Chondrocyte (in vitro differentiated cells): ENCODE results near the gene SLC25A21. TPM values are rescaled to one million over a fixed set of nuclear protein-coding genes. Genes with fewer than 3 reads are reported as not detected.

Experiments
- DNase-seq: peaks from one replicate; pipeline ENCODE4 v3.0.0; 2021; ENCODE audit warnings: mixed read lengths, low spot score
- H3K27ac Mint-ChIP-seq: one replicate; pipeline ENCODE4 v1.8.0; 2021; ENCODE audit warnings: mild to moderate bottlenecking, moderate library complexity, mixed read lengths; ENCODE audit not compliant: unreplicated experiment
- H3K27me3 Mint-ChIP-seq: 2 replicates; pipeline ENCODE4 v1.8.0; 2021; ENCODE audit warnings: low read depth, mixed read lengths
- H3K36me3 Mint-ChIP-seq: 2 replicates; pipeline ENCODE4 v1.8.0; 2021; ENCODE audit warnings: low read depth, mixed read lengths
- H3K4me1 Mint-ChIP-seq: 2 replicates; pipeline ENCODE4 v1.8.0; 2021; ENCODE audit warnings: low read depth, mild to moderate bottlenecking, mixed read lengths
- H3K4me3 Mint-ChIP-seq: one replicate; pipeline ENCODE4 v1.8.0; 2021; ENCODE audit warnings: mild to moderate bottlenecking, moderate library complexity, mixed read lengths; ENCODE audit not compliant: unreplicated experiment
- H3K9me3 Mint-ChIP-seq: 2 replicates; pipeline ENCODE4 v1.8.0; 2021; ENCODE audit warnings: low read depth, mixed read lengths
- total RNA-seq: library from RNA; stranded (reverse); gene quantifications from 3 replicates; pipeline ENCODE4 v1.2.1, GENCODE V29; 2021
- TF ChIP-seq, protein P1 (sequence below): fragments of 200-600 bp; sonication (generic); IDR thresholded peaks from 2 replicates; pipeline ENCODE4 v1.5.0; 2021; ENCODE audit warnings: antibody characterized with exemption, mild to moderate bottlenecking, moderate library complexity

SLC25A21 gene
- total RNA-seq, 1 donor from 2014 or later, result 0.22 TPM

DNA sequence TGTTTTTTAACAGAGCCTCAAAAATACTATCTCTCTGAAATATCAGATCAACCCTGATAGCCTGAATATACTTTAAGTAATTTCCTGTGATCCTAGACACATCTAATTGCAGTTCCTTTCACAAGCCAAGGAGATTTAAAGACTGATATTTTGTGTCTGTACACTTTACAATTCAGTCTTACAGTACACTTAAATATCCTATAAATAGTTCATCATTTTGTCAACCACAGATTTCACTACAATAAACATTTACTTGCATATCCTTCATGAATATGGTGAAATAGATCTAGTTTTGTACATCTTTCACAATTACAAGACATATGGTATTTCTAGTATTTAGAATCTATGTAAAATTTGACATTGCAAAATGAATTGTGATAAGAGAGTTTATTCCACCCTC lies 349.7 kb downstream of the SLC25A21 start:
- Mint-ChIP-seq H3K36me3 (no peaks in the 10 kb centered on the region), H3K4me3 (no peak overlapping the region), H3K27ac (no peak overlapping the region), H3K9me3 (no peaks in the 10 kb centered on the region), H3K27me3 (peaks cover 7% of the 10 kb centered on the region), H3K4me1 (no peaks in the 10 kb centered on the region)
- TF ChIP-seq, protein P1, sequence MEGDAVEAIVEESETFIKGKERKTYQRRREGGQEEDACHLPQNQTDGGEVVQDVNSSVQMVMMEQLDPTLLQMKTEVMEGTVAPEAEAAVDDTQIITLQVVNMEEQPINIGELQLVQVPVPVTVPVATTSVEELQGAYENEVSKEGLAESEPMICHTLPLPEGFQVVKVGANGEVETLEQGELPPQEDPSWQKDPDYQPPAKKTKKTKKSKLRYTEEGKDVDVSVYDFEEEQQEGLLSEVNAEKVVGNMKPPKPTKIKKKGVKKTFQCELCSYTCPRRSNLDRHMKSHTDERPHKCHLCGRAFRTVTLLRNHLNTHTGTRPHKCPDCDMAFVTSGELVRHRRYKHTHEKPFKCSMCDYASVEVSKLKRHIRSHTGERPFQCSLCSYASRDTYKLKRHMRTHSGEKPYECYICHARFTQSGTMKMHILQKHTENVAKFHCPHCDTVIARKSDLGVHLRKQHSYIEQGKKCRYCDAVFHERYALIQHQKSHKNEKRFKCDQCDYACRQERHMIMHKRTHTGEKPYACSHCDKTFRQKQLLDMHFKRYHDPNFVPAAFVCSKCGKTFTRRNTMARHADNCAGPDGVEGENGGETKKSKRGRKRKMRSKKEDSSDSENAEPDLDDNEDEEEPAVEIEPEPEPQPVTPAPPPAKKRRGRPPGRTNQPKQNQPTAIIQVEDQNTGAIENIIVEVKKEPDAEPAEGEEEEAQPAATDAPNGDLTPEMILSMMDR, result no peak
- DNase-seq, result no peak

DNA sequence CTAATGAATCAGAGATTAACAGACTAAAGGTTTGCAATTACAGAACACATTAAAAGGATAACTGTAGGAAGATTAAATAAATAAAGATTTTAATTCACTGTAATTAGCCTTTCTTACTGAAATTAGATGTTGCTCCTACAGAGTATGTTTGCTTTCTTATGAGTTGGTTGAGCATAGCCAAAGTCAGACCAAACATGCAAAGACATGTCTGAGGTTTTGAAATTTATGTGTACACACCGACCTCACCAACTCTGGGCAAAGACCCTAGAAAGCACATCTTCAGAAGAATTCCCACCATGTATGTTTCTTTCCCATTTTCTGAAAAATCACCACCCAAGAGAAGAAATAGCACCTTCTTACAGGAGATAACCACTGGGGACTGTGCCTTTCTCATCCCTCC lies 351.5 kb downstream of the SLC25A21 start:
- H3K9me3 Mint-ChIP-seq, result no peaks in the 10 kb centered on the region
- H3K27me3 Mint-ChIP-seq, result peaks cover 7% of the 10 kb centered on the region
- no peak overlapping the region for H3K27ac Mint-ChIP-seq
- H3K36me3 Mint-ChIP-seq, result no peaks in the 10 kb centered on the region
- no peak for DNase-seq
- TF ChIP-seq, protein P1, result no peak
- no peaks in the 10 kb centered on the region for H3K4me1 Mint-ChIP-seq
- H3K4me3 Mint-ChIP-seq, result no peak overlapping the region

DNA sequence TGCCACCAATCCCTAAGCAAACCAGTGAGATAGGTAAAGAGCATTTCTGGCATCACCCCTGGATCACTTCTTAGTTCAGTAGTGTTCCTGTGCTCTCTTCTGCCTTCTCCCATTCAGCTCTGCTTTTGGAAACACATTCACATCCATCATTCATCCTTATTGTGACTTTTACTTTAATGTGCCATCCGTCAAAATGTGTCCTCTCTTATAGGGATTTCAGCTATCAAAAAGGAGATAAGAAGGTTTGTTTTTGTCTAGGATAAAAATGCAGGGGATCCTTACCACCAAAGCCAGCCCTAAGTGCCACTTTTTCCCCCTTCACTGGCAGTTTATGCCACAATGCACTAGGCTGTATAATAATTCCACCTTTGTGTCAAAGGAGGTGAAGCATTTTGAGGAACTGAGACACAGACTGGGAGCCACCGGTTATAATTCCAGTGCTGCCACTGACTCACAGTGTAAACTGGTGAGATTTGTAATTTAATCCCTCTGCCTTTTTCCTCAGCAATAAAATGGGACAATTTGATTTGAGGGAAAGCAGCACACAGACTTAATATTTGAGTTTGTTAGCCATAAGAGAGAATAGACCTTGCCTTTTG lies 352.2 kb downstream of the SLC25A21 start:
- no peak overlapping the region for H3K27ac Mint-ChIP-seq
- TF ChIP-seq, protein P1, result no peak
- H3K9me3 Mint-ChIP-seq, result no peaks in the 10 kb centered on the region
- H3K36me3 Mint-ChIP-seq, result no peaks in the 10 kb centered on the region
- H3K27me3 Mint-ChIP-seq, result peaks cover 7% of the 10 kb centered on the region
- no peak overlapping the region for H3K4me3 Mint-ChIP-seq
- H3K4me1 Mint-ChIP-seq, result no peaks in the 10 kb centered on the region
- DNase-seq, result no peak

DNA sequence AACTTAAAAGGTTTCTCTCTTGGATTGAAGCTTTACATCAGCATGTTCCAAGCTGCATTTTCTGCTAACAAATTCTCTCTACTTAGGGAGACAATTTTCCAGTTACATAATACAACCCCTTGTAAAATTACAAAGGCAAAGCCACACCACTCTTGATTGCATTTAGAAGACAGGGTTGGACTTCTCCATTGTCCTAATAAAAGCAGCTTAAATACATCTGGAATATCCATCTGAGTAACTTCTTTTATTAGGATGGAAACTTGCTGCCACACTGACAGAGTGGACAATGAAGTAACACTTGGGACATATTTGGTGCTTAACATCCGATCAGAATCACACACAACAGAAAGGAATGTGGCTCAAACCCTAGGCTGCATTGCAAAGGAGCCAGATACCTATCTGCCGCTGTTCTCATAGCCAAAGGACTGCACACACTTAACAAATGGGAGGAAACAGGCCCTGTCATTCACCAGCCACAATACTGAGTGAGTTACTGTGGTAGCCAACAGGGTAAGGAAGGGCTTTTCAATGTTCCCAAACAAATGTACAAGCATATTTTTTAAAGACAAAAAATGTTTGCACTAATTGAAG lies 353.5 kb downstream of the SLC25A21 start:
- H3K9me3 Mint-ChIP-seq, result no peaks in the 10 kb centered on the region
- TF ChIP-seq, protein P1, result no peak
- H3K27me3 Mint-ChIP-seq, result peaks cover 7% of the 10 kb centered on the region
- H3K27ac Mint-ChIP-seq, result no peak overlapping the region
- H3K4me1 Mint-ChIP-seq, result no peaks in the 10 kb centered on the region
- DNase-seq, result no peak
- H3K4me3 Mint-ChIP-seq, result no peak overlapping the region
- peaks cover 1% of the 10 kb centered on the region for H3K36me3 Mint-ChIP-seq

DNA sequence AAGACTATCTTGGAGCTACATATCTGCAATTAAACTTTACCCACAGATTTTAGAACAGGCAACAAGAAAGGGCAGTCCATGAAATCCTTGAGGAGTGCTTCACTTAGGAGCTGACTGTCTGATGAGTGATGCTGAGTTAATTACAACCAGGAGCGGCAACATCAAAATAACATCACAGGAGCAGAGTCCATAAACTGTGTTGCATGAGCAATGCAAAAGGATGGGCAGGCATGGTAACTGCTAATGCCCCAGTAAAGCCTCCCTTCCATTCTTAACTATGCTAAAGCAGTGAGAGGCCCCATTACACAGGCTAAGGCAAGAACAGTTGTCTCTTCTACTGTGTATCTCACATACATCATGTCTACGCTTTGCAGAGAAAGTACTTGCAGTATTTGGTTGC lies 354.2 kb downstream of the SLC25A21 start:
- no peak for DNase-seq
- no peaks in the 10 kb centered on the region for H3K9me3 Mint-ChIP-seq
- H3K27me3 Mint-ChIP-seq, result peaks cover 4% of the 10 kb centered on the region
- H3K27ac Mint-ChIP-seq, result no peak overlapping the region
- H3K4me1 Mint-ChIP-seq, result no peaks in the 10 kb centered on the region
- H3K36me3 Mint-ChIP-seq, result peaks cover 1% of the 10 kb centered on the region
- no peak overlapping the region for H3K4me3 Mint-ChIP-seq
- TF ChIP-seq, protein P1, result no peak
